Measurements from ENCODE around the gene CHMP2A. TPM values are rescaled to one million over a fixed set of nuclear protein-coding genes. Genes with fewer than 3 reads are reported as not detected.
A peak's percentile ranks its signal among the peaks of the same experiment; 100 is the strongest.

The CHMP2A gene
- total and polyA plus RNA-seq, 2 of the 8 experiments (the other 6 are each of a cell fraction or from before 2014, with no cell fraction given) = 70.0 to 132 TPM

DNA sequence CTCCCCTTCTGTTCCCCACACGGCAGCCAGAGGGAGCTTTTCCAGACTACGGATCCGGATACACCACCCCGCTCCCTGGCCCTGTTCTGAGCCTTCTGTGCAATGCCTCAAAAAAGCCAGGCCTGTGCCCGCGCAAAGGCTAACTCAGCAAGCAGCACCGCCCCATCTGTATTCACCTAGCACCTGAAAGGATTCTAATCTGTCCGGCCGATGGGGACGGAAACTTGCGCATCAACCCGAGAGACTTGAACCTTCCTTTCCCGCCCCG lies 35.9 kb downstream of the CHMP2A start (continued):
- no peak for TF ChIP-seq USF2 (IDR thresholded peaks at IDR 0.05; ENCODE audit: low read length)
- peak; percentile 55; the same call in 1 of the 2 replicates for TF ChIP-seq TAF1 (IDR thresholded peaks at IDR 0.05; ENCODE audit: low read depth, low read length)

Measured in H1 (cell line).